HepG2 (cell line): Measurements from ENCODE around the gene GBGT1. TPM values are rescaled to one million over a fixed set of nuclear protein-coding genes. Genes with fewer than 3 reads are reported as not detected.
A peak's percentile ranks its signal among the peaks of the same experiment; 100 is the strongest.

Experiments
- BHLHE40 ChIP-seq: IDR thresholded peaks from 2 replicates; pipeline ENCODE4 v1.6.1; 2011; ENCODE audit warnings: low read length, improper control_type of control experiment
- DR1 ChIP-seq: sonication (generic); formaldehyde crosslinking; IDR thresholded peaks from 2 replicates; pipeline ENCODE4 v1.8.0; 2021; ENCODE audit warnings: mild to moderate bottlenecking, missing genetic modification reagents, inconsistent platforms
- ERF ChIP-seq: IDR thresholded peaks from 2 replicates; pipeline ENCODE4 v1.6.1; 2018; ENCODE audit warnings: missing biosample characterization, missing genetic modification reagents
- FOSL1 ChIP-seq: sonication (generic); formaldehyde crosslinking; IDR thresholded peaks from 2 replicates; pipeline ENCODE4 v1.9.0; 2021; ENCODE audit warnings: missing genetic modification reagents, borderline replicate concordance
- GZF1 ChIP-seq: sonication (generic); formaldehyde crosslinking; IDR thresholded peaks from 2 replicates; pipeline ENCODE4 v1.5.1; 2020; ENCODE audit warnings: mild to moderate bottlenecking, missing genetic modification reagents
- NCOR1 ChIP-seq: fragments of 200-600 bp; sonication (generic); IDR thresholded peaks from 2 replicates; pipeline ENCODE4 v1.7.0; 2017; ENCODE audit warnings: antibody characterized with exemption, low read length, borderline replicate concordance
- NRL ChIP-seq: sonication (generic); formaldehyde crosslinking; IDR thresholded peaks from 2 replicates; pipeline ENCODE4 v1.5.0; 2020; ENCODE audit warnings: missing genetic modification reagents, mild to moderate bottlenecking, moderate library complexity, borderline replicate concordance
- PHF5A ChIP-seq: IDR thresholded peaks from one replicate; pipeline ENCODE4 v1.6.1; 2018; ENCODE audit warnings: low read depth, missing genetic modification reagents; ENCODE audit not compliant: unreplicated experiment
- RFXAP ChIP-seq: sonication (generic); formaldehyde crosslinking; IDR thresholded peaks from 2 replicates; pipeline ENCODE4 v1.4.0; 2020; ENCODE audit warnings: missing genetic modification reagents, borderline replicate concordance
- SKI ChIP-seq: fragments of 450-650 bp; IDR thresholded peaks from one replicate; pipeline ENCODE4 v1.6.1; 2018; ENCODE audit warnings: mild to moderate bottlenecking; ENCODE audit not compliant: partially characterized antibody
- SNRNP70 ChIP-seq: fragments of 200-400 bp; formaldehyde crosslinking; IDR thresholded peaks from 2 replicates; pipeline ENCODE4 v1.6.1; 2017; ENCODE audit warnings: mild to moderate bottlenecking, low read depth, low read length, moderate library complexity
- TBX3 ChIP-seq: fragments of 450-650 bp; IDR thresholded peaks from 2 replicates; pipeline ENCODE4 v1.6.1; 2017; ENCODE audit warnings: antibody characterized with exemption, mild to moderate bottlenecking, inconsistent platforms, borderline replicate concordance
- ZC3H13 ChIP-seq: sonication (generic); formaldehyde crosslinking; IDR thresholded peaks from 2 replicates; pipeline ENCODE4 v1.8.1; 2023; ENCODE audit warnings: mild to moderate bottlenecking, missing genetic modification reagents, moderate library complexity
- ZNF253 ChIP-seq: sonication (generic); formaldehyde crosslinking; IDR thresholded peaks from 2 replicates; pipeline ENCODE4 v1.8.0; 2022; ENCODE audit warnings: mild to moderate bottlenecking, missing genetic modification reagents, borderline replicate concordance
- ZNF33A ChIP-seq: sonication (generic); formaldehyde crosslinking; IDR thresholded peaks from 2 replicates; pipeline ENCODE4 v1.5.1; 2020; ENCODE audit warnings: missing genetic modification reagents, mild to moderate bottlenecking, moderate library complexity, borderline replicate concordance
- ZNF678 ChIP-seq: sonication (generic); formaldehyde crosslinking; IDR thresholded peaks from 2 replicates; pipeline ENCODE4 v1.4.0; 2020; ENCODE audit warnings: mild to moderate bottlenecking, missing genetic modification reagents
- polyA plus RNA-seq, 8 experiments: library from polyadenylated mRNA; depleted of rRNA in 3 of 8; stranded (reverse) in 7 of 8; unstranded in 1 of 8; fragments of >200 nt; fragmentation: Illumina TruSeq in 4 of 8; extraction: Trizol in 4 of 8; gene quantifications; 2 replicates each; pipeline versions ENCODE4 v1.2.1 to v1.2.3, GENCODE V29; 2011 to 2016; ENCODE audit warnings: low read depth in 4 of 8, missing spikeins in 1 of 8, mixed read lengths in 1 of 8; ENCODE audit not compliant: insufficient read depth in 1 of 8
- total RNA-seq, 5 experiments: library from RNA; depleted of rRNA; stranded (reverse); fragments of >200 nt; fragmentation: Illumina TruSeq; extraction: Trizol; gene quantifications; 2 replicates each; pipeline ENCODE4 v1.2.3, GENCODE V29; 2016; ENCODE audit warnings: low read depth in 1 of 5
- TF ChIP-seq, protein P1 (sequence below): sonication (generic); formaldehyde crosslinking; IDR thresholded peaks from 2 replicates; pipeline ENCODE4 v1.8.1; 2023; ENCODE audit warnings: missing genetic modification reagents, mild to moderate bottlenecking, borderline replicate concordance
- TF ChIP-seq, protein P2 (sequence below): sonication (generic); formaldehyde crosslinking; IDR thresholded peaks from 2 replicates; pipeline ENCODE4 v1.4.0; 2020; ENCODE audit warnings: missing genetic modification reagents
- TF ChIP-seq, protein P3 (sequence below): sonication (generic); formaldehyde crosslinking; conservative IDR thresholded peaks from 2 replicates; pipeline ENCODE4 v1.4.0; 2020; ENCODE audit warnings: missing genetic modification reagents
- TF ChIP-seq, protein P4 (sequence below): sonication (generic); formaldehyde crosslinking; IDR thresholded peaks from 2 replicates; pipeline ENCODE4 v1.5.1; 2020; ENCODE audit warnings: missing genetic modification reagents, mild to moderate bottlenecking, borderline replicate concordance
- TF ChIP-seq, protein P5 (sequence below): fragments of 450-650 bp; IDR thresholded peaks from 2 replicates; pipeline ENCODE4 v1.6.1; 2016

Gene GBGT1
- total and polyA plus RNA-seq, 2 of the 13 experiments (the other 11 are each of a cell fraction or from before 2014, with no cell fraction given) = not detected

DNA sequence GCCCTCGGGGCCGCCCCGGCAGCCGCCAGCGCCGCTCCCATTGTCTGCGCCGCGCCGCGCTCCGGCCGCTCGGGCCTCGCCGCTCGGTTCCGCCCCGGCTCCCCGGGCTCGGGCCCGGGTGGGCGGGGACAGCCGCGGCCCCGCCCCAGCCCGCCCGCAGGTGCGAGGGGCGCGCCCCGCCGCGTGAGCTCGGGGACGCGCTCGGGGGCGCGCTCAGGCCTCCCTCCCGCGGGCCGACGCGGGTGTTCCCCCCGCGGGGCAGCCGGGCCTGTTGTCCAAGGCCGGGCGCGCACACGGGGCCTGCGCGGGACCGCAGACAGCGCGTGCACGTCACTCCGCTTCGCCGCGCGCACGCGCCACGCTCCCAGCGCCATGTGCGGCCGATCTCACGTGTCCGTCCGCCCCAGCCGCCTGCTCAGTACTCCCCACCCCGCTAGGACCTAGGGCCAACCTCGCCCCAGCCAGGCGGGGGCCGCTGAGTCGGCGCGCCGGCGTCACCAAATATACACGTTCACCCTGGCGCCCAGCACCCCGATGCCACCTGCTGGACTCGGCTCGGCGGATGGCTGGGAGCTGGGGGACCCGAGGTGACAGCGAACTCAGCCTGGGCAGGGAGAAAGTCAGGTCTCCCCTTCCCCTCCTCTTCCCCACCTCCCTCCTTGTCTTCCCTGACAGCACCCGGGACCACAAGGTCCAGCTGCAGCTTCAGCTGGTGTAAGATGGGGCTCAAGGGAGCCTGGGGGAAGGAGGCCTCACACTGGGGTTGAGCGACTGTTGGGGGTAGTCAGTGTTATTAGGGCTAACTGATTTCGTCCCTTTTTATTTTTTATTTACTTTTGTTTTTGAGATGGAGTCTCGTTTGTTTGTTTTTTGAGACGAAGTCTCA is 14.3 kb downstream of the GBGT1 start (continued):
- TF ChIP-seq SKI (peak; percentile 69), FOSL1 (CRISPR knock-in tag) (no peak), BHLHE40 (peak; percentile 90), ZNF678 (0 out of 2 replicates have a peak, but pooled peaks have one; percentile 72), ZNF33A (no peak), NCOR1 (no peak), DR1 (peak; percentile 53; the same call in 1 of the 2 replicates), PHF5A (CRISPR knock-in tag) (no peak), ERF (CRISPR knock-in tag) (peak; percentile 87), RFXAP (peak; percentile 71; the same call in 1 of the 2 replicates), NRL (peak; percentile 54; the same call in 1 of the 2 replicates), TBX3 (peak; percentile 29; the same call in 1 of the 2 replicates), SNRNP70 (no peak), GZF1 (CRISPR knock-in tag) (no peak), ZNF253 (CRISPR knock-in tag) (no peak), ZC3H13 (no peak)
- TF ChIP-seq, protein P1, sequence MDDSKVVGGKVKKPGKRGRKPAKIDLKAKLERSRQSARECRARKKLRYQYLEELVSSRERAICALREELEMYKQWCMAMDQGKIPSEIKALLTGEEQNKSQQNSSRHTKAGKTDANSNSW (CRISPR knock-in tag) = no peak; the same call in 1 of the 2 replicates
- TF ChIP-seq, protein P2, sequence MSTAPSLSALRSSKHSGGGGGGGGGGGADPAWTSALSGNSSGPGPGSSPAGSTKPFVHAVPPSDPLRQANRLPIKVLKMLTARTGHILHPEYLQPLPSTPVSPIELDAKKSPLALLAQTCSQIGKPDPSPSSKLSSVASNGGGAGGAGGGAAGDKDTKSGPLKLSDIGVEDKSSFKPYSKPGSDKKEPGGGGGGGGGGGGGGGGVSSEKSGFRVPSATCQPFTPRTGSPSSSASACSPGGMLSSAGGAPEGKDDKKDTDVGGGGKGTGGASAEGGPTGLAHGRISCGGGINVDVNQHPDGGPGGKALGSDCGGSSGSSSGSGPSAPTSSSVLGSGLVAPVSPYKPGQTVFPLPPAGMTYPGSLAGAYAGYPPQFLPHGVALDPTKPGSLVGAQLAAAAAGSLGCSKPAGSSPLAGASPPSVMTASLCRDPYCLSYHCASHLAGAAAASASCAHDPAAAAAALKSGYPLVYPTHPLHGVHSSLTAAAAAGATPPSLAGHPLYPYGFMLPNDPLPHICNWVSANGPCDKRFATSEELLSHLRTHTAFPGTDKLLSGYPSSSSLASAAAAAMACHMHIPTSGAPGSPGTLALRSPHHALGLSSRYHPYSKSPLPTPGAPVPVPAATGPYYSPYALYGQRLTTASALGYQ (CRISPR knock-in tag) = no peak
- TF ChIP-seq, protein P3, sequence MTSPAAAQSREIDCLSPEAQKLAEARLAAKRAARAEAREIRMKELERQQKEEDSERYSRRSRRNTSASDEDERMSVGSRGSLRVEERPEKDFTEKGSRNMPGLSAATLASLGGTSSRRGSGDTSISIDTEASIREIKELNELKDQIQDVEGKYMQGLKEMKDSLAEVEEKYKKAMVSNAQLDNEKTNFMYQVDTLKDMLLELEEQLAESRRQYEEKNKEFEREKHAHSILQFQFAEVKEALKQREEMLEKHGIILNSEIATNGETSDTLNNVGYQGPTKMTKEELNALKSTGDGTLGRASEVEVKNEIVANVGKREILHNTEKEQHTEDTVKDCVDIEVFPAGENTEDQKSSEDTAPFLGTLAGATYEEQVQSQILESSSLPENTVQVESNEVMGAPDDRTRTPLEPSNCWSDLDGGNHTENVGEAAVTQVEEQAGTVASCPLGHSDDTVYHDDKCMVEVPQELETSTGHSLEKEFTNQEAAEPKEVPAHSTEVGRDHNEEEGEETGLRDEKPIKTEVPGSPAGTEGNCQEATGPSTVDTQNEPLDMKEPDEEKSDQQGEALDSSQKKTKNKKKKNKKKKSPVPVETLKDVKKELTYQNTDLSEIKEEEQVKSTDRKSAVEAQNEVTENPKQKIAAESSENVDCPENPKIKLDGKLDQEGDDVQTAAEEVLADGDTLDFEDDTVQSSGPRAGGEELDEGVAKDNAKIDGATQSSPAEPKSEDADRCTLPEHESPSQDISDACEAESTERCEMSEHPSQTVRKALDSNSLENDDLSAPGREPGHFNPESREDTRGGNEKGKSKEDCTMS = no peak
- TF ChIP-seq, protein P4, sequence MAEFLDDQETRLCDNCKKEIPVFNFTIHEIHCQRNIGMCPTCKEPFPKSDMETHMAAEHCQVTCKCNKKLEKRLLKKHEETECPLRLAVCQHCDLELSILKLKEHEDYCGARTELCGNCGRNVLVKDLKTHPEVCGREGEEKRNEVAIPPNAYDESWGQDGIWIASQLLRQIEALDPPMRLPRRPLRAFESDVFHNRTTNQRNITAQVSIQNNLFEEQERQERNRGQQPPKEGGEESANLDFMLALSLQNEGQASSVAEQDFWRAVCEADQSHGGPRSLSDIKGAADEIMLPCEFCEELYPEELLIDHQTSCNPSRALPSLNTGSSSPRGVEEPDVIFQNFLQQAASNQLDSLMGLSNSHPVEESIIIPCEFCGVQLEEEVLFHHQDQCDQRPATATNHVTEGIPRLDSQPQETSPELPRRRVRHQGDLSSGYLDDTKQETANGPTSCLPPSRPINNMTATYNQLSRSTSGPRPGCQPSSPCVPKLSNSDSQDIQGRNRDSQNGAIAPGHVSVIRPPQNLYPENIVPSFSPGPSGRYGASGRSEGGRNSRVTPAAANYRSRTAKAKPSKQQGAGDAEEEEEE (CRISPR knock-in tag) = no peak
- TF ChIP-seq, protein P5, sequence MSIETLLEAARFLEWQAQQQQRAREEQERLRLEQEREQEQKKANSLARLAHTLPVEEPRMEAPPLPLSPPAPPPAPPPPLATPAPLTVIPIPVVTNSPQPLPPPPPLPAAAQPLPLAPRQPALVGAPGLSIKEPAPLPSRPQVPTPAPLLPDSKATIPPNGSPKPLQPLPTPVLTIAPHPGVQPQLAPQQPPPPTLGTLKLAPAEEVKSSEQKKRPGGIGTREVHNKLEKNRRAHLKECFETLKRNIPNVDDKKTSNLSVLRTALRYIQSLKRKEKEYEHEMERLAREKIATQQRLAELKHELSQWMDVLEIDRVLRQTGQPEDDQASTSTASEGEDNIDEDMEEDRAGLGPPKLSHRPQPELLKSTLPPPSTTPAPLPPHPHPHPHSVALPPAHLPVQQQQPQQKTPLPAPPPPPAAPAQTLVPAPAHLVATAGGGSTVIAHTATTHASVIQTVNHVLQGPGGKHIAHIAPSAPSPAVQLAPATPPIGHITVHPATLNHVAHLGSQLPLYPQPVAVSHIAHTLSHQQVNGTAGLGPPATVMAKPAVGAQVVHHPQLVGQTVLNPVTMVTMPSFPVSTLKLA = peak; percentile 90
